HepG2 (cell line): ENCODE results near the gene STKLD1. TPM values are rescaled to one million over a fixed set of nuclear protein-coding genes. Genes with fewer than 3 reads are reported as not detected.

Source experiments
- CBX5 ChIP-seq: sonication (generic); formaldehyde crosslinking; IDR thresholded peaks from 2 replicates; pipeline ENCODE4 v1.4.0; 2020; ENCODE audit warnings: missing genetic modification reagents, borderline replicate concordance
- FUBP1 ChIP-seq: sonication (generic); formaldehyde crosslinking; IDR thresholded peaks from 2 replicates; pipeline ENCODE4 v1.5.1; 2020; ENCODE audit warnings: missing genetic modification reagents, mild to moderate bottlenecking, borderline replicate concordance
- MBD4 ChIP-seq: IDR thresholded peaks from 2 replicates; pipeline ENCODE4 v1.6.1; 2012; ENCODE audit warnings: low read length, inconsistent platforms, borderline replicate concordance
- RARA ChIP-seq: IDR thresholded peaks from 2 replicates; pipeline ENCODE4 v1.6.1; 2016; ENCODE audit warnings: missing genetic modification reagents, missing compliant biosample characterization
- SIX4 ChIP-seq: sonication (generic); formaldehyde crosslinking; IDR thresholded peaks from 2 replicates; pipeline ENCODE4 v1.4.0; 2020; ENCODE audit warnings: missing genetic modification reagents
- SPEN ChIP-seq: sonication (generic); formaldehyde crosslinking; IDR thresholded peaks from 2 replicates; pipeline ENCODE4 v1.5.1; 2020; ENCODE audit warnings: low read depth, mild to moderate bottlenecking, missing genetic modification reagents
- TIGD3 ChIP-seq: sonication (generic); formaldehyde crosslinking; IDR thresholded peaks from 2 replicates; pipeline ENCODE4 v1.5.1; 2020; ENCODE audit warnings: mild to moderate bottlenecking, missing genetic modification reagents, borderline replicate concordance
- TSC22D2 ChIP-seq: sonication (generic); formaldehyde crosslinking; IDR thresholded peaks from 2 replicates; pipeline ENCODE4 v1.5.1; 2020; ENCODE audit warnings: missing genetic modification reagents, mild to moderate bottlenecking, borderline replicate concordance
- U2AF1 ChIP-seq: fragments of 200-400 bp; formaldehyde crosslinking; optimal IDR thresholded peaks from 2 replicates; pipeline ENCODE3; 2017; ENCODE audit warnings: mild to moderate bottlenecking, low read depth, low read length
- ZBTB49 ChIP-seq: sonication (generic); formaldehyde crosslinking; IDR thresholded peaks from 2 replicates; pipeline ENCODE4 v1.4.0; 2020; ENCODE audit warnings: missing genetic modification reagents, borderline replicate concordance
- ZFP62 ChIP-seq: sonication (generic); formaldehyde crosslinking; IDR thresholded peaks from 2 replicates; pipeline ENCODE4 v1.4.0; 2020; ENCODE audit warnings: missing genetic modification reagents
- ZMYM2 ChIP-seq: sonication (generic); formaldehyde crosslinking; IDR thresholded peaks from 2 replicates; pipeline ENCODE4 v1.8.0; 2022; ENCODE audit warnings: mild to moderate bottlenecking, missing genetic modification reagents
- ZNF256 ChIP-seq: sonication (generic); formaldehyde crosslinking; conservative IDR thresholded peaks from 2 replicates; pipeline ENCODE4 v1.4.0; 2020; ENCODE audit warnings: missing genetic modification reagents
- ZNF292 ChIP-seq: sonication (generic); formaldehyde crosslinking; IDR thresholded peaks from 2 replicates; pipeline ENCODE4 v1.8.1; 2022; ENCODE audit warnings: mild to moderate bottlenecking, low read depth, missing genetic modification reagents, borderline replicate concordance
- ZNF3 ChIP-seq: IDR thresholded peaks from 2 replicates; pipeline ENCODE4 v1.7.0; 2017; ENCODE audit warnings: inconsistent platforms
- ZNF512B ChIP-seq: sonication (generic); formaldehyde crosslinking; IDR thresholded peaks from 2 replicates; pipeline ENCODE4 v1.5.1; 2020; ENCODE audit warnings: missing genetic modification reagents, mild to moderate bottlenecking, borderline replicate concordance
- ZNF567 ChIP-seq: sonication (generic); formaldehyde crosslinking; IDR thresholded peaks from 2 replicates; pipeline ENCODE4 v1.8.1; 2023; ENCODE audit warnings: mild to moderate bottlenecking, missing genetic modification reagents, borderline replicate concordance
- ZNF615 ChIP-seq: sonication (generic); formaldehyde crosslinking; IDR thresholded peaks from 2 replicates; pipeline ENCODE4 v1.5.0; 2020; ENCODE audit warnings: mild to moderate bottlenecking, missing genetic modification reagents, borderline replicate concordance
- ZNF703 ChIP-seq: sonication (generic); formaldehyde crosslinking; IDR thresholded peaks from 2 replicates; pipeline ENCODE4 v1.5.1; 2020; ENCODE audit warnings: missing genetic modification reagents, mild to moderate bottlenecking, moderate library complexity, borderline replicate concordance
- ZNF891 ChIP-seq: sonication (generic); formaldehyde crosslinking; IDR thresholded peaks from 2 replicates; pipeline ENCODE4 v1.5.0; 2020; ENCODE audit warnings: mild to moderate bottlenecking, missing genetic modification reagents
- polyA plus RNA-seq, 8 experiments: library from polyadenylated mRNA; depleted of rRNA in 3 of 8; stranded (reverse) in 7 of 8; unstranded in 1 of 8; fragments of >200 nt; fragmentation: Illumina TruSeq in 4 of 8; extraction: Trizol in 4 of 8; gene quantifications; 2 replicates each; pipeline versions ENCODE4 v1.2.1 to v1.2.3, GENCODE V29; 2011 to 2016; ENCODE audit warnings: low read depth in 4 of 8, missing spikeins in 1 of 8, mixed read lengths in 1 of 8; ENCODE audit not compliant: insufficient read depth in 1 of 8
- total RNA-seq, 5 experiments: library from RNA; depleted of rRNA; stranded (reverse); fragments of >200 nt; fragmentation: Illumina TruSeq; extraction: Trizol; gene quantifications; 2 replicates each; pipeline ENCODE4 v1.2.3, GENCODE V29; 2016; ENCODE audit warnings: low read depth in 1 of 5

STKLD1 gene
- total and polyA plus RNA-seq, 2 of the 13 experiments (the other 11 are each of a cell fraction or from before 2014, with no cell fraction given) = 1.5 to 2.2 TPM

GRCh38 chr9:133417541-133418461 lies 41.6 kb downstream of the STKLD1 start, which contains the start of gene REXO4 (continued):
- TF ChIP-seq ZNF615 (CRISPR knock-in tag) (no peak), RARA (CRISPR knock-in tag) (peak; percentile 67), TIGD3 (CRISPR knock-in tag) (0 out of 2 replicates have a peak, but pooled peaks have one; percentile 54), ZNF567 (CRISPR knock-in tag) (peak; percentile 92), ZBTB49 (CRISPR knock-in tag) (no peak), ZNF256 (CRISPR knock-in tag) (no peak), FUBP1 (CRISPR knock-in tag) (no peak), ZNF703 (no peak), MBD4 (no peak), CBX5 (CRISPR knock-in tag) (peak; percentile 82; the same call in 1 of the 2 replicates), SIX4 (CRISPR knock-in tag) (peak; percentile 37; the same call in 1 of the 2 replicates), ZNF512B (CRISPR knock-in tag) (no peak; the same call in 1 of the 2 replicates), U2AF1 (peak; percentile 99), ZNF891 (CRISPR knock-in tag) (no peak), ZMYM2 (no peak), SPEN (CRISPR knock-in tag) (peak; percentile 95), ZFP62 (CRISPR knock-in tag) (no peak), ZNF292 (CRISPR knock-in tag) (peak; percentile 44), ZNF3 (CRISPR knock-in tag) (no peak), TSC22D2 (CRISPR knock-in tag) (peak; percentile 73; the same call in 1 of the 2 replicates)
